Parathyroid adenoma (tissue), 2 donors: ENCODE data around the gene NIT1.

Experiments
- H2AFZ ChIP-seq: fragments of 300-600 bp; sonication (generic); one replicate; pipeline ENCODE4 v1.7.0; 2017; ENCODE audit warnings: antibody characterized with exemption, mild to moderate bottlenecking
- H3K27ac ChIP-seq: fragments of 300-600 bp; sonication (generic); one replicate; pipeline ENCODE4 v1.7.0; 2017
- H3K27me3 ChIP-seq: fragments of 300-600 bp; sonication (generic); one replicate; pipeline ENCODE4 v1.7.0; 2017; ENCODE audit warnings: low read length; ENCODE audit not compliant: control insufficient read depth, insufficient read depth
- H3K36me3 ChIP-seq: fragments of 300-600 bp; sonication (generic); one replicate; pipeline ENCODE4 v1.7.0; 2017; ENCODE audit warnings: low read length; ENCODE audit not compliant: control insufficient read depth, insufficient read depth
- H3K4me1 ChIP-seq: fragments of 300-600 bp; sonication (generic); one replicate; pipeline ENCODE4 v1.7.0; 2017; ENCODE audit warnings: control low read depth
- H3K4me2 ChIP-seq: fragments of 300-600 bp; sonication (generic); one replicate; pipeline ENCODE4 v1.7.0; 2017; ENCODE audit warnings: low read length
- H3K4me3 ChIP-seq: fragments of 300-600 bp; sonication (generic); one replicate; pipeline ENCODE4 v1.7.0; 2017; ENCODE audit warnings: low read depth, low read length
- H3K79me2 ChIP-seq: fragments of 300-600 bp; sonication (generic); one replicate; pipeline ENCODE4 v1.7.0; 2017; ENCODE audit warnings: control low read depth
- H3K9ac ChIP-seq: fragments of 300-600 bp; sonication (generic); one replicate; pipeline ENCODE4 v1.7.0; 2017; ENCODE audit warnings: mild to moderate bottlenecking
- H3K9me3 ChIP-seq: fragments of 300-600 bp; sonication (generic); one replicate; pipeline ENCODE4 v1.7.0; 2017; ENCODE audit warnings: low read length; ENCODE audit not compliant: control insufficient read depth
- TF ChIP-seq, protein P1 (sequence below): fragments of 300-600 bp; sonication (generic); IDR thresholded peaks from one replicate; pipeline ENCODE4 v1.7.0; 2017; ENCODE audit warnings: antibody characterized with exemption, mild to moderate bottlenecking
- donor health status: primary hyperparathyroidism.

The NIT1 gene

DNA sequence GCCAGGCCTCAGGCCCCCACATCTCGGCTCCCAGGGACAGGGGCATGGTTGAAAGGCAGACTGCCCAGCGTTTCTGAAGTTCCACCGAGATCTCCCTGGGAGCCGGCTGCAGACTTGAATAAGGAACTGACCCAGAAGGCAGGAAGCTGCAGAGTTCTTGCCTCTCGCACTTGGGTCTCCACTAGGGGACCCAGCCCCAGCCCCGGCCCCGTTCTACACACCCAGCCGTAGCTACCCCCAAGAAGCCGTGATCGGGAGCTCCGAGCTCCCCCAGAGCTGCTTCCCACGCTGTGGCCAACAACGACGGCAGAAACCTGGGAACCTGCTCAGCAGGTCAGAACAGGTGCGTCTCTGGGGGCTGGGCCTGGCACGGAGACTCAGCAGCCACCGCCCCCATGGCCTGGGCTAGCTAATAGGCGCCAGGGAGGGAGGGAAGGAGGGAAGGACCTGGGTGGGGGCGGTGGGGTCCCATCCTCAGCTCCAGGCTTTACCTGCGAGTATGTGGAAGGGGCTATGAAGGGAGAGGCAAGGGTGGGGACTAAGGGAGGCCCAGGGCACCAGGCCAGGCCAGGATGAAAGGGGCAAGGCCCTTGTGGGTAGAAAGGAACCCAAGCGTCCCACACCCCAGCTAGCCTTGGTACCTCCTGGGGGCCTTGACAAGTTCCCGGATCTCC, 28.5 kb upstream of the NIT1 start, which contains the start of gene NECTIN4:
TSS of gene NECTIN4 (minus strand) at position 308 of the 674 bp plus-strand sequence. CDS start at position 46, 262 bp downstream.
- H3K27ac ChIP-seq, result no peak within 1 kb of the TSS
- peak within 1 kb of the TSS; percentile 58 for H2AFZ ChIP-seq
- no peaks in the 10 kb centered on the region for H3K36me3 ChIP-seq
- no peak within 1 kb of the TSS for H3K9ac ChIP-seq
- H3K4me1 ChIP-seq, result no peaks in the 10 kb centered on the region
- no peak within 1 kb of the TSS for H3K4me3 ChIP-seq
- TF ChIP-seq, protein P1, sequence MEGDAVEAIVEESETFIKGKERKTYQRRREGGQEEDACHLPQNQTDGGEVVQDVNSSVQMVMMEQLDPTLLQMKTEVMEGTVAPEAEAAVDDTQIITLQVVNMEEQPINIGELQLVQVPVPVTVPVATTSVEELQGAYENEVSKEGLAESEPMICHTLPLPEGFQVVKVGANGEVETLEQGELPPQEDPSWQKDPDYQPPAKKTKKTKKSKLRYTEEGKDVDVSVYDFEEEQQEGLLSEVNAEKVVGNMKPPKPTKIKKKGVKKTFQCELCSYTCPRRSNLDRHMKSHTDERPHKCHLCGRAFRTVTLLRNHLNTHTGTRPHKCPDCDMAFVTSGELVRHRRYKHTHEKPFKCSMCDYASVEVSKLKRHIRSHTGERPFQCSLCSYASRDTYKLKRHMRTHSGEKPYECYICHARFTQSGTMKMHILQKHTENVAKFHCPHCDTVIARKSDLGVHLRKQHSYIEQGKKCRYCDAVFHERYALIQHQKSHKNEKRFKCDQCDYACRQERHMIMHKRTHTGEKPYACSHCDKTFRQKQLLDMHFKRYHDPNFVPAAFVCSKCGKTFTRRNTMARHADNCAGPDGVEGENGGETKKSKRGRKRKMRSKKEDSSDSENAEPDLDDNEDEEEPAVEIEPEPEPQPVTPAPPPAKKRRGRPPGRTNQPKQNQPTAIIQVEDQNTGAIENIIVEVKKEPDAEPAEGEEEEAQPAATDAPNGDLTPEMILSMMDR, result no peak
- H3K9me3 ChIP-seq, result no peaks in the 10 kb centered on the region
- no peaks in the 10 kb centered on the region for H3K27me3 ChIP-seq
- H3K79me2 ChIP-seq, result no peaks in the 10 kb centered on the region
- no peak within 1 kb of the TSS for H3K4me2 ChIP-seq

GRCh38 chr1:161089938-161090337, 28.0 kb upstream of the NIT1 start:
- TF ChIP-seq, protein P1, result no peak
- Histone ChIP-seq H3K27ac (no peak overlapping the region), H3K79me2 (no peaks in the 10 kb centered on the region), H3K27me3 (no peaks in the 10 kb centered on the region), H3K4me3 (no peak overlapping the region), H3K4me2 (no peak overlapping the region), H3K4me1 (no peaks in the 10 kb centered on the region), H3K9me3 (no peaks in the 10 kb centered on the region), H3K36me3 (no peaks in the 10 kb centered on the region), H3K9ac (no peak overlapping the region), H2AFZ (no peak overlapping the region)

DNA sequence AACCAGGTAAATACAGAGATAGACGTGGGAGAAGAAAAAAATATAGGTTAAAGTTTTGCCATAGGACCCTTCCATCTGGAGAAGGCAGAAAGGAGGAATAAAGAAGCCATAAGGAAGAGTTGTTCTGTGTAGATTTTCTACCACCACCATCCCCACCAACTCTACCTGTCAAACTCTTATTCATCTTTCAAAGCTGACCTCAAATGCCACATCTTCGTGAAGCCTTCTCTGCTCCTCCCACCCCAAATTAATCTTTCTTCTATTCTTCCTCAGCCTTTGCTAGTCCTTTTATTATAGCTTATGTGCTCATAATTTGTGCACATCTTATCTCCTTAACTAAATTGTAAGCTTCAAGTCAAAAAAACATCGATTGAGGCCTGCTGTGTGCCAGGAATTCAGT, 27.3 kb upstream of the NIT1 start:
- H3K9ac ChIP-seq, result no peak overlapping the region
- no peaks in the 10 kb centered on the region for H3K27me3 ChIP-seq
- no peaks in the 10 kb centered on the region for H3K9me3 ChIP-seq
- no peak overlapping the region for H3K4me3 ChIP-seq
- no peaks in the 10 kb centered on the region for H3K36me3 ChIP-seq
- no peak overlapping the region for H3K4me2 ChIP-seq
- no peaks in the 10 kb centered on the region for H3K4me1 ChIP-seq
- no peaks in the 10 kb centered on the region for H3K79me2 ChIP-seq
- H2AFZ ChIP-seq, result no peak overlapping the region
- no peak overlapping the region for H3K27ac ChIP-seq
- TF ChIP-seq, protein P1, result no peak

- Histone ChIP-seq H3K9me3 (no peaks in the 10 kb centered on the region), H3K4me3 (no peak overlapping the region), H3K27me3 (no peaks in the 10 kb centered on the region), H3K79me2 (no peaks in the 10 kb centered on the region), H3K4me1 (no peaks in the 10 kb centered on the region), H2AFZ (no peak overlapping the region), H3K9ac (no peak overlapping the region), H3K27ac (no peak overlapping the region), H3K4me2 (no peak overlapping the region), H3K36me3 (no peaks in the 10 kb centered on the region)
- TF ChIP-seq, protein P1, result no peak
Observed at GRCh38 chr1:161091093-161091492, 26.8 kb upstream of the NIT1 start.
